ENCODE measurements around the gene SPI1. TPM values are rescaled to one million over a fixed set of nuclear protein-coding genes. Genes with fewer than 3 reads are reported as not detected.
"Not testable (repeated sequence)": the region's sequence is repeated elsewhere in the genome, so short reads cannot be mapped to it uniquely, and the experiment has no call there.

SPI1 gene
- polyA plus RNA-seq, 2 of the 4 experiments (the other 2 are of a cell fraction), result 0.14 TPM; not detected in 1

GRCh38 chr11:47318166-47318565, 60.2 kb downstream of the SPI1 start:
- CTCF ChIA-PET, result interaction anchor here (1.0 kb wide), 1 partner anchor 10 kb away, joined by 3 read pairs; no protein-coding TSS in a partner anchor
- ATAC-seq (no peak), DNase-seq (ENCODE audit: low read depth in 1 of 2, low spot score in 1 of 2) (no peak), FAIRE-seq (no peak)
- POLR2A ChIA-PET, result no interaction called here
- no peaks in the 10 kb centered on the region for H3K4me1 ChIP-seq
- H3K4me3 ChIP-seq, result no peak overlapping the region
- H3K27ac ChIP-seq, result no peak overlapping the region
- no peaks in the 10 kb centered on the region for H3K9me3 ChIP-seq
- 92% methylated on average over 2 of the region's 2 CpGs for WGBS (ENCODE audit: missing lambda C conversion rate)
- H3K4me2 ChIP-seq, result no peak overlapping the region
- TF ChIP-seq TP53 (CRISPR knock-in tag; IDR thresholded peaks at IDR 0.05) (no peak), ZNF302 (CRISPR knock-in tag; IDR thresholded peaks at IDR 0.05) (no peak), KDM1A (IDR thresholded peaks at IDR 0.05; ENCODE audit: low read depth) (no peak), PHF8 (IDR thresholded peaks at IDR 0.05; ENCODE audit: borderline replicate concordance, low read depth) (no peak), GATA3 (IDR thresholded peaks at IDR 0.05; ENCODE audit: borderline replicate concordance) (no peak)

- TF ChIP-seq CHD2 (IDR thresholded peaks at IDR 0.05; ENCODE audit: low read length, partially characterized antibody), result no peak
- no peak for TF ChIP-seq FOXS1 (CRISPR knock-in tag; IDR thresholded peaks at IDR 0.05)
- TF ChIP-seq POLR2A (IDR thresholded peaks at IDR 0.05; ENCODE audit: low read length), result no peak
- no peak for TF ChIP-seq HOXA7 (CRISPR knock-in tag; IDR thresholded peaks at IDR 0.05)
- no peak for TF ChIP-seq MAZ (IDR thresholded peaks at IDR 0.05; ENCODE audit: borderline replicate concordance, low read depth, low read length)
- H3K4me2 ChIP-seq, result no peak overlapping the region
- H3K27ac ChIP-seq, result no peak overlapping the region
- DNase-seq (ENCODE audit: low read depth in 1 of 2, low spot score in 1 of 2), result no peak
- H3K9me3 ChIP-seq, result no peaks in the 10 kb centered on the region
- 91% methylated on average over 5 of the region's 5 CpGs for WGBS (ENCODE audit: missing lambda C conversion rate)
- H3K4me3 ChIP-seq, result no peak overlapping the region
- ChIA-PET POLR2A (no interaction called here), CTCF (interaction anchor here (0.8 to 1.0 kb wide), 3 partner anchors 9 to 38 kb away, joined by 3 to 4 read pairs (median 4); no protein-coding TSS in a partner anchor)
- ATAC-seq, result no peak
- FAIRE-seq, result no peak
- no peaks in the 10 kb centered on the region for H3K4me1 ChIP-seq
Observed at GRCh38 chr11:47317064-47317828, 61.1 kb downstream of the SPI1 start.

GRCh38 chr11:47316501-47316900, 61.8 kb downstream of the SPI1 start:
- H3K4me2 ChIP-seq; ATAC-seq; H3K4me1 ChIP-seq; DNase-seq (ENCODE audit: low read depth in 1 of 2, low spot score in 1 of 2); H3K27ac ChIP-seq; H3K9me3 ChIP-seq; FAIRE-seq; H3K4me3 ChIP-seq; POLR2A ChIA-PET: not testable (repeated sequence)
- CTCF ChIA-PET, result interaction anchor here (0.8 to 1.0 kb wide), 2 partner anchors 17 to 38 kb away, joined by 4 read pairs; no protein-coding TSS in a partner anchor
- WGBS (ENCODE audit: missing lambda C conversion rate), result 93% methylated on average over 8 of the region's 8 CpGs

- H3K4me1 ChIP-seq, result no peaks in the 10 kb centered on the region
- CTCF ChIA-PET, result interaction anchor here (0.9 to 1.3 kb wide), 2 partner anchors 19 to 57 kb away, joined by 3 to 6 read pairs; partner anchors contain the start of gene NR1H3
Observed at GRCh38 chr11:47314992-47315391, 63.4 kb downstream of the SPI1 start.

More at GRCh38 chr11:47314992-47315391, 63.4 kb downstream of the SPI1 start:
- no peak for ATAC-seq
- 83% methylated on average over 5 of the region's 5 CpGs for WGBS (ENCODE audit: missing lambda C conversion rate)
- Histone ChIP-seq H3K27ac (no peak overlapping the region), H3K4me3 (no peak overlapping the region), H3K9me3 (no peaks in the 10 kb centered on the region), H3K4me2 (no peak overlapping the region)
- FAIRE-seq, result no peak
- POLR2A ChIA-PET, result no interaction called here
- no peak for DNase-seq (ENCODE audit: low read depth in 1 of 2, low spot score in 1 of 2)
- TF ChIP-seq MAZ (IDR thresholded peaks at IDR 0.05; ENCODE audit: borderline replicate concordance, low read depth, low read length) (no peak), ESRRA (IDR thresholded peaks at IDR 0.05; ENCODE audit: borderline replicate concordance, low read length) (no peak), NR3C1 (IDR thresholded peaks at IDR 0.05) (no peak), FOSB (CRISPR knock-in tag; IDR thresholded peaks at IDR 0.05) (no peak), CEBPB (IDR thresholded peaks at IDR 0.05) (no peak), ZNF302 (CRISPR knock-in tag; IDR thresholded peaks at IDR 0.05) (no peak), EHMT2 (IDR thresholded peaks at IDR 0.05; ENCODE audit: low read depth) (no peak), NFE2L2 (conservative IDR thresholded peaks at IDR 0.05; ENCODE audit: low read length) (no peak), RNF2 (IDR thresholded peaks at IDR 0.05; ENCODE audit: borderline replicate concordance, low read depth) (no peak), RARB (CRISPR knock-in tag; IDR thresholded peaks at IDR 0.05) (no peak), CBX2 (IDR thresholded peaks at IDR 0.05; ENCODE audit: borderline replicate concordance, low read depth) (no peak), POLR2AphosphoS2 (conservative IDR thresholded peaks at IDR 0.05; ENCODE audit: low read length) (no peak), ELK1 (IDR thresholded peaks at IDR 0.05; ENCODE audit: low read depth, low read length) (no peak)

Measured in A549 (cell line).